Activated CD4-positive, alpha-beta memory T cell treated with anti-CD3 and anti-CD28 coated beads for 36 hours (primary cell): Measurements from ENCODE around the gene TOM1. TPM values are rescaled to one million over a fixed set of nuclear protein-coding genes. Genes with fewer than 3 reads are reported as not detected.

Experiments
- CTCF ChIA-PET: fragments of 350-600 bp; sonication (Branson Sonifier 250); formaldehyde crosslinking; loops from one replicate; lab custom pipeline; 2021; ENCODE audit warnings: antibody characterized with exemption, inconsistent platforms; lab: Charles Lee
- POLR2A ChIA-PET: fragments of 350-600 bp; sonication (Branson Sonifier 250); formaldehyde crosslinking; loops from one replicate; lab custom pipeline; 2021; ENCODE audit warnings: antibody characterized with exemption; lab: Charles Lee
- DNase-seq: peaks from one replicate; pipeline ENCODE4 v3.0.0-alpha.2; 2020
- H3K27ac Mint-ChIP-seq: one replicate; pipeline ENCODE4 v1.8.0; 2021; ENCODE audit warnings: mixed read lengths
- H3K27me3 Mint-ChIP-seq: one replicate; pipeline ENCODE4 v1.8.0; 2021; ENCODE audit warnings: mixed read lengths
- H3K36me3 Mint-ChIP-seq: one replicate; pipeline ENCODE4 v1.8.0; 2021; ENCODE audit warnings: mixed read lengths
- H3K4me1 Mint-ChIP-seq: one replicate; pipeline ENCODE4 v1.8.0; 2021; ENCODE audit warnings: low read depth, mixed read lengths
- H3K4me3 Mint-ChIP-seq: one replicate; pipeline ENCODE4 v1.8.0; 2021; ENCODE audit warnings: mild to moderate bottlenecking, mixed read lengths
- H3K9me3 Mint-ChIP-seq: one replicate; pipeline ENCODE4 v1.8.0; 2021; ENCODE audit warnings: mixed read lengths
- intact Hi-C: fragments of 100-400 bp; cut with micrococcal nuclease; formaldehyde crosslinking; loops from one replicate; pipeline ENCODE4 v1.15.1; 2023
- total RNA-seq, 2 experiments: library from RNA; stranded (reverse); gene quantifications; one replicate each; pipeline ENCODE4 v1.2.3, GENCODE V29; 2021

TOM1 gene
- total RNA-seq, 2 experiments from 2014 or later: 29.8 to 31.1 TPM

GRCh38 chr22:35307892-35308291, 8.2 kb downstream of the TOM1 start:
- H3K4me3 Mint-ChIP-seq: no peak overlapping the region
- peaks cover 83% of the 10 kb centered on the region for H3K4me1 Mint-ChIP-seq
- intact Hi-C loops: loop anchor here (10.0 kb wide), 1 partner anchor 97 kb away; the partner anchor contains the start of gene MCM5
- no peaks in the 10 kb centered on the region for H3K9me3 Mint-ChIP-seq
- ChIA-PET POLR2A (no interaction called here), CTCF (no interaction called here)
- H3K27me3 Mint-ChIP-seq: no peaks in the 10 kb centered on the region
- no peak overlapping the region for H3K27ac Mint-ChIP-seq
- no peaks in the 10 kb centered on the region for H3K36me3 Mint-ChIP-seq
- no peak for DNase-seq

GRCh38 chr22:35308480-35309021, 8.9 kb downstream of the TOM1 start:
- intact Hi-C loops: loop anchor here (1.0 to 10.0 kb wide), 2 partner anchors 8 to 96 kb away; partner anchors contain the start of gene MCM5
- no peaks in the 10 kb centered on the region for H3K9me3 Mint-ChIP-seq
- no peak overlapping the region for H3K4me3 Mint-ChIP-seq
- H3K27ac Mint-ChIP-seq: peak overlapping the region; percentile 42
- H3K27me3 Mint-ChIP-seq: no peaks in the 10 kb centered on the region
- POLR2A ChIA-PET: no interaction called here
- DNase-seq: no peak
- CTCF ChIA-PET: no interaction called here
- H3K36me3 Mint-ChIP-seq: no peaks in the 10 kb centered on the region
- peaks cover 84% of the 10 kb centered on the region for H3K4me1 Mint-ChIP-seq

GRCh38 chr22:35310556-35311550, 11.2 kb downstream of the TOM1 start:
- POLR2A ChIA-PET: interaction anchor here (0.6 to 1.7 kb wide), 7 partner anchors 8 to 337 kb away, joined by 3 to 6 read pairs (median 4); partner anchors contain the start of genes APOL6, HMGXB4 and TOM1
- intact Hi-C loops: no loop called here
- Mint-ChIP-seq H3K36me3 (no peaks in the 10 kb centered on the region), H3K27ac (peak overlapping the region; percentile 55), H3K4me3 (no peak overlapping the region), H3K27me3 (no peaks in the 10 kb centered on the region), H3K4me1 (peaks cover 91% of the 10 kb centered on the region), H3K9me3 (no peaks in the 10 kb centered on the region)
- CTCF ChIA-PET: interaction anchor here (1.1 to 1.5 kb wide), 4 partner anchors 11 to 273 kb away, joined by 3 to 5 read pairs (median 5); partner anchors contain the start of gene TOM1
- peak; percentile 33 for DNase-seq

GRCh38 chr22:35311551-35311999, 11.9 kb downstream of the TOM1 start:
- Mint-ChIP-seq H3K9me3 (no peaks in the 10 kb centered on the region), H3K27me3 (no peaks in the 10 kb centered on the region), H3K4me1 (peaks cover 90% of the 10 kb centered on the region), H3K36me3 (no peaks in the 10 kb centered on the region), H3K4me3 (no peak overlapping the region), H3K27ac (no peak overlapping the region)
- POLR2A ChIA-PET: interaction anchor here (0.6 to 1.7 kb wide), 2 partner anchors 8 to 10 kb away, joined by 3 to 4 read pairs; no protein-coding TSS in a partner anchor
- CTCF ChIA-PET: interaction anchor here (1.1 kb wide), 2 partner anchors 22 to 272 kb away, joined by 3 to 5 read pairs; no protein-coding TSS in a partner anchor
- no peak for DNase-seq
- intact Hi-C loops: no loop called here

- POLR2A ChIA-PET: no interaction called here
- peak; percentile 38 for DNase-seq
Measured at GRCh38 chr22:35312198-35313059, 12.7 kb downstream of the TOM1 start.

GRCh38 chr22:35313311-35314121, 13.8 kb downstream of the TOM1 start:
- DNase-seq: peak; percentile 70
- intact Hi-C loops: loop anchor here (1.0 kb wide), 1 partner anchor 17 kb away; no protein-coding TSS in a partner anchor
- Mint-ChIP-seq H3K27me3 (no peaks in the 10 kb centered on the region), H3K36me3 (peaks cover 5% of the 10 kb centered on the region), H3K4me1 (peaks cover 73% of the 10 kb centered on the region), H3K4me3 (no peak overlapping the region), H3K27ac (peak overlapping the region; percentile 56), H3K9me3 (no peaks in the 10 kb centered on the region)
- ChIA-PET POLR2A (no interaction called here), CTCF (interaction anchor here (1.0 to 1.4 kb wide), 2 partner anchors 38 to 753 kb away, joined by 4 to 5 read pairs; no protein-coding TSS in a partner anchor)

More at GRCh38 chr22:35312198-35313059, 12.7 kb downstream of the TOM1 start:
- peak overlapping the region; percentile 54 for H3K27ac Mint-ChIP-seq
- no peaks in the 10 kb centered on the region for H3K27me3 Mint-ChIP-seq
- H3K4me3 Mint-ChIP-seq: no peak overlapping the region
- CTCF ChIA-PET: no interaction called here
- H3K4me1 Mint-ChIP-seq: peaks cover 82% of the 10 kb centered on the region
- intact Hi-C loops: loop anchor here (1.0 kb wide), 1 partner anchor 18 kb away; no protein-coding TSS in a partner anchor
- peaks cover under 1% of the 10 kb centered on the region for H3K36me3 Mint-ChIP-seq
- H3K9me3 Mint-ChIP-seq: no peaks in the 10 kb centered on the region

GRCh38 chr22:35314161-35314942, 14.7 kb downstream of the TOM1 start:
- H3K9me3 Mint-ChIP-seq: no peaks in the 10 kb centered on the region
- H3K27me3 Mint-ChIP-seq: no peaks in the 10 kb centered on the region
- H3K4me1 Mint-ChIP-seq: peaks cover 65% of the 10 kb centered on the region
- peaks cover 5% of the 10 kb centered on the region for H3K36me3 Mint-ChIP-seq
- no peak overlapping the region for H3K27ac Mint-ChIP-seq
- POLR2A ChIA-PET: interaction anchor here (1.1 kb wide), 1 partner anchor 16 kb away, joined by 10 read pairs; no protein-coding TSS in a partner anchor
- peak; percentile 22 for DNase-seq
- intact Hi-C loops: no loop called here
- CTCF ChIA-PET: interaction anchor here (0.6 to 1.4 kb wide), 3 partner anchors 16 to 752 kb away, joined by 3 to 5 read pairs (median 4); no protein-coding TSS in a partner anchor
- no peak overlapping the region for H3K4me3 Mint-ChIP-seq

GRCh38 chr22:35315141-35315854, 15.6 kb downstream of the TOM1 start:
- POLR2A ChIA-PET: interaction anchor here (1.1 kb wide), 1 partner anchor 15 kb away, joined by 10 read pairs; no protein-coding TSS in a partner anchor
- Mint-ChIP-seq H3K27me3 (no peaks in the 10 kb centered on the region), H3K36me3 (peaks cover 5% of the 10 kb centered on the region), H3K4me1 (peaks cover 56% of the 10 kb centered on the region), H3K27ac (peak overlapping the region; percentile 24), H3K9me3 (no peaks in the 10 kb centered on the region), H3K4me3 (no peak overlapping the region)
- CTCF ChIA-PET: interaction anchor here (1.4 kb wide), 1 partner anchor 36 kb away, joined by 5 read pairs; no protein-coding TSS in a partner anchor
- intact Hi-C loops: no loop called here
- DNase-seq: no peak

- Mint-ChIP-seq H3K4me1 (peaks cover 48% of the 10 kb centered on the region), H3K36me3 (peaks cover 7% of the 10 kb centered on the region), H3K27ac (no peak overlapping the region), H3K4me3 (no peak overlapping the region), H3K9me3 (no peaks in the 10 kb centered on the region), H3K27me3 (no peaks in the 10 kb centered on the region)
- POLR2A ChIA-PET: no interaction called here
- CTCF ChIA-PET: no interaction called here
- intact Hi-C loops: no loop called here
- peak; percentile 14 for DNase-seq
Measured at GRCh38 chr22:35315855-35316745, 16.4 kb downstream of the TOM1 start.
